GM10266 (cell line): ENCODE measurements around the gene ROR2.

Source experiments
- DNase-seq: peaks from one replicate; pipeline ENCODE4 v3.0.0; 2012; ENCODE audit errors: extremely low spot score
- CTCF ChIP-seq: IDR thresholded peaks from 2 replicates; pipeline ENCODE4 v1.5.1; 2012; ENCODE audit warnings: mild to moderate bottlenecking, low read depth; ENCODE audit not compliant: control insufficient read depth, insufficient read depth; ENCODE audit errors: missing control alignments

The ROR2 gene

GRCh38 chr9:91867740-91868139 is 82.3 kb downstream of the ROR2 start:
- no peak for TF ChIP-seq CTCF
- no peak for DNase-seq

DNA sequence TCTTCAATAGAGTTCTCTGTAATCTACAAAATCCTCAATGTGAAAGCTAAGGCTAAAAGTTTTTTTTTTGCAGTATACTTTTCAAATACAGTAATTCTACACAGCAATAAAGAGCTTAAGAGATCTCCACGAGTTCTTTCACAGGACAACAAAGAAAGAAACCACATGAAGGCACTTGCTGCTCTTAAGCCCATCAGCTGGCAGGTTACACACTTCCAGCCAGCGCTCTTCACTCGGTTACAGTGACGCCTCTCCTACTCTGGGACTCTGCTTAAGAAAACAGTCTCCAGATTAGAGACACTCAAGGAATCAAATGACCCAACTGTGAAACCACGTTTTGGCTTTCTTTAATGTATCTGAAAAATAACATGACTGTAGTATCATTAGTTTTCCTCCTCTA is 85.0 kb downstream of the ROR2 start:
- TF ChIP-seq CTCF: no peak
- DNase-seq: no peak

GRCh38 chr9:91864380-91864779 is 85.6 kb downstream of the ROR2 start:
- no peak for DNase-seq
- TF ChIP-seq CTCF: no peak

- no peak for DNase-seq
- no peak for TF ChIP-seq CTCF
These were observed 86.6 kb downstream of the ROR2 start for GRCh38 chr9:91863469-91863868.

DNA sequence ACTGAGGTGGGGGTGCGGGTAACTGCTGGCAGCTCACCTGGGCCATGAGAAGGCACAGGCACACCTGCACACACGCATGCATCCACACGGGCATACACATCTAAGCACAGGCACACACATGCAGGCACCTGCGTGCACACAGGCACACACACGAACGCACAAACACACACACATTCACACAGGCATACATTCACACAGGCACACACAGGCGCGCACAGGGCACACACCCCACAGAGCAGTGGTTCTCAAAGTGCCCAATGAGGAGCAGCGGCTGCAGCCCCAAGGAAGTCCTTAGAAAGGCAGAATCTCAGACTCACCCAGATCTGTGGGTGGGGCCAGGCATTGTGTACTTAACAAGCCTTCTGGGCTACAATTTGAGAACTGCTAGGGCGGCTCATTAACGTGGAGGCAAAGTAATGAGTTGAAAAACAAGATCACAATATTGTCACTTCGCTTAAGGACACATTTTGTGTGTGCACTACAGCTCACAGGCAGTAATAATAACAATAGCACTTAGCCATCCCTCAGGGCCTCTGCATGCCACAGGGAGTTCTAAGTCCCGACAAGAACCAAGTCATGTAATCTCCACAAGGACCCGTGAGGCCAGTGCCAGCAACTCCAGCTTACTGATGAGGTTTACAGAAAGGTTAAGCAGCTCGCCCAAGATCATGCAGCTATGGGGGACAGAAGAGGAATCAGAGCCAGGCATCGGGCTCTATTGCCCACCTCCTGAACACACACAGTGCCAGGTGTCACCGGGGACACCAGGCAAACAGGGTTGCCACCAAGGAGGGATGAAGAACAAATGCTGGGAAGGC is 91.6 kb downstream of the ROR2 start:
- DNase-seq: no peak
- TF ChIP-seq CTCF: no peak

- TF ChIP-seq CTCF: no peak
- DNase-seq: no peak
These were observed 92.5 kb downstream of the ROR2 start for GRCh38 chr9:91857291-91858212.
